Osteocyte (in vitro differentiated cells): ENCODE data around the gene NCAPG2. TPM values are rescaled to one million over a fixed set of nuclear protein-coding genes. Genes with fewer than 3 reads are reported as not detected.
"Not testable (repeated sequence)": the region's sequence is repeated elsewhere in the genome, so short reads cannot be mapped to it uniquely, and the experiment has no call there.

Experiments used
- DNase-seq: peaks from one replicate; pipeline ENCODE4 v3.0.0; 2021; ENCODE audit warnings: mixed read lengths; ENCODE audit not compliant: unreplicated experiment; ENCODE audit errors: extremely low spot score
- H3K27ac Mint-ChIP-seq: one replicate; pipeline ENCODE4 v1.8.0; 2021; ENCODE audit warnings: mild to moderate bottlenecking, mixed read lengths; ENCODE audit not compliant: unreplicated experiment
- H3K27me3 Mint-ChIP-seq: one replicate; pipeline ENCODE4 v1.8.0; 2021; ENCODE audit warnings: mixed read lengths; ENCODE audit not compliant: unreplicated experiment
- H3K36me3 Mint-ChIP-seq: one replicate; pipeline ENCODE4 v1.8.0; 2021; ENCODE audit warnings: mixed read lengths; ENCODE audit not compliant: unreplicated experiment
- H3K4me1 Mint-ChIP-seq: one replicate; pipeline ENCODE4 v1.8.0; 2021; ENCODE audit warnings: mixed read lengths; ENCODE audit not compliant: unreplicated experiment
- H3K4me3 Mint-ChIP-seq: one replicate; pipeline ENCODE4 v1.8.0; 2021; ENCODE audit warnings: mild to moderate bottlenecking, moderate library complexity, mixed read lengths; ENCODE audit not compliant: unreplicated experiment
- H3K9me3 Mint-ChIP-seq: one replicate; pipeline ENCODE4 v1.8.0; 2021; ENCODE audit warnings: mixed read lengths; ENCODE audit not compliant: unreplicated experiment
- CTCF ChIP-seq: fragments of 200-600 bp; sonication (generic); IDR thresholded peaks from 2 replicates; pipeline ENCODE4 v1.5.0; 2021; ENCODE audit warnings: antibody characterized with exemption, mild to moderate bottlenecking, moderate library complexity
- total RNA-seq: library from RNA; stranded (reverse); gene quantifications from 2 replicates; pipeline ENCODE4 v1.2.1, GENCODE V29; 2021

The NCAPG2 gene
- total RNA-seq, 1 donor from 2014 or later = 19.9 TPM

DNA sequence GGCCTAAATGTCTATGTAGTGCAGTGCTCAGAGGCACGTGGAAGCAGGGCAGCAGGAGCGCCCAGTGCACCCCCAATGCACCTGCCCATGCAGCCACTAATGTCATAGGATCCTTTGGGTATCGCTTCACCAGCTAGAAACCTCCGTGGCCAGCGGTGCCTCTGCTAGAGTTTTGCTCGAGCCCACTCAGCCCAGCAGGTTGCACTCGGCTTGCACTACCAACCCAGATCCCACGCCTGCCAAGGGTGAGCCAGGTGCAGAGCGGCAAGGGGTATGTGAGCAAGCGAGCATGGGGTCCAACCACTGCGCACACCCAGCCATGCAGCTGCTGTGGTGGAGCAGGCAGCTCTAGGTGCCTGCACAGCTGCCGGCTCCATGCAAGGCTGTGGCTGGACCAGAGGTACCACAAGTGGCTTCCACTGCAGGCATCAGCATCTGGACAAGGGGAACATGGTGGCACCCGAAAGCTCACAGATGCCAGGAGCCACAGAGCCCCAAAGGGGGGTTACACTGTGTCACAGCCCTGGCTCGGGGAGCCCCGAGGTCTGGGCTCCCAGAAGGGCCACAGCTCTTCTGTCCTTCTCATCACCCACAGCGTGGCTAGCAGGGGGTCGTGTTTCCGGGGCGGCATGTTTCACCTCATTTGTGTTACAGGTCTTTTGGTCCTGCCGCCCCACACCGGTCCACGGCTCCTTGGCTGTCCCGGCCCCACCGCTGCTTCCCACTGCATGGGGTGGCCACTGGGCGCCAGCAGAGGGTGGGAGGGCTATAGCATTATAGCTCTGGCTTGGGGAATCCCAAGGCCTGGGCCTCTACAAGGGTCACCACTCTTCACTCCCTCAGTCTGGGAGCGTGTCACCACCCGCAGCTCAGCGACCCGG, 2.3 kb upstream of the NCAPG2 start:
- no peaks in the 10 kb centered on the region for H3K27me3 Mint-ChIP-seq
- no peak for TF ChIP-seq CTCF
- H3K9me3 Mint-ChIP-seq = no peaks in the 10 kb centered on the region
- H3K36me3 Mint-ChIP-seq = no peaks in the 10 kb centered on the region
- peaks cover 28% of the 10 kb centered on the region for H3K4me1 Mint-ChIP-seq
- H3K4me3 Mint-ChIP-seq = peak overlapping the region; percentile 21
- DNase-seq = peak; percentile 81
- no peak overlapping the region for H3K27ac Mint-ChIP-seq

GRCh38 chr7:158706273-158706704, 1.7 kb upstream of the NCAPG2 start:
- Mint-ChIP-seq H3K27ac (no peak overlapping the region), H3K36me3 (peaks cover under 1% of the 10 kb centered on the region), H3K9me3 (no peaks in the 10 kb centered on the region), H3K4me1 (peaks cover 32% of the 10 kb centered on the region), H3K27me3 (no peaks in the 10 kb centered on the region), H3K4me3 (peak overlapping the region; percentile 21)
- TF ChIP-seq CTCF = no peak
- no peak for DNase-seq

GRCh38 chr7:158705234-158705850, 738 bp upstream of the NCAPG2 start:
- TF ChIP-seq CTCF = no peak
- DNase-seq = no peak
- peak overlapping the region; percentile 78 for H3K4me3 Mint-ChIP-seq
- H3K4me1 Mint-ChIP-seq = peaks cover 32% of the 10 kb centered on the region
- peak overlapping the region; percentile 82 for H3K27ac Mint-ChIP-seq
- H3K9me3 Mint-ChIP-seq = no peaks in the 10 kb centered on the region
- peaks cover 4% of the 10 kb centered on the region for H3K36me3 Mint-ChIP-seq
- H3K27me3 Mint-ChIP-seq = no peaks in the 10 kb centered on the region

- H3K4me3 Mint-ChIP-seq = peak overlapping the region; percentile 78
- H3K27me3 Mint-ChIP-seq = not testable (repeated sequence)
These were observed 703 bp downstream of the NCAPG2 start for GRCh38 chr7:158703679-158704523.

GRCh38 chr7:158702944-158703343, 1.7 kb downstream of the NCAPG2 start:
- H3K4me3 Mint-ChIP-seq = peak overlapping the region; percentile 4
- DNase-seq = no peak
- H3K9me3 Mint-ChIP-seq = no peaks in the 10 kb centered on the region
- no peak for TF ChIP-seq CTCF
- H3K27ac Mint-ChIP-seq = no peak overlapping the region
- H3K4me1 Mint-ChIP-seq = peaks cover 32% of the 10 kb centered on the region
- no peaks in the 10 kb centered on the region for H3K27me3 Mint-ChIP-seq
- peaks cover 4% of the 10 kb centered on the region for H3K36me3 Mint-ChIP-seq

More at GRCh38 chr7:158703679-158704523, 703 bp downstream of the NCAPG2 start:
- H3K36me3 Mint-ChIP-seq, H3K9me3 Mint-ChIP-seq, DNase-seq: not testable (repeated sequence)
- Mint-ChIP-seq H3K27ac (peak overlapping the region; percentile 60), H3K4me1 (peaks cover 32% of the 10 kb centered on the region)
